Mammary epithelial cell (primary cell): ENCODE data around the gene IFI35.

Experiments
- EZH2 ChIP-seq: IDR thresholded peaks from 2 replicates; pipeline ENCODE4 v1.6.1; 2012; ENCODE audit warnings: low read length, inconsistent platforms, borderline replicate concordance
- TF ChIP-seq, protein P1 (sequence below), 2 donors: IDR thresholded peaks in 1 of 2; conservative IDR thresholded peaks in 1 of 2; 2 replicates each; pipeline ENCODE4 v1.5.1; 2011 to 2012; ENCODE audit warnings: inconsistent platforms in 2 of 2, low read length in 2 of 2, mild to moderate bottlenecking in 2 of 2, control low read depth in 1 of 2, low read depth in 1 of 2; ENCODE audit not compliant: insufficient read depth in 1 of 2; ENCODE audit errors: extremely low read depth in 1 of 2

DNA sequence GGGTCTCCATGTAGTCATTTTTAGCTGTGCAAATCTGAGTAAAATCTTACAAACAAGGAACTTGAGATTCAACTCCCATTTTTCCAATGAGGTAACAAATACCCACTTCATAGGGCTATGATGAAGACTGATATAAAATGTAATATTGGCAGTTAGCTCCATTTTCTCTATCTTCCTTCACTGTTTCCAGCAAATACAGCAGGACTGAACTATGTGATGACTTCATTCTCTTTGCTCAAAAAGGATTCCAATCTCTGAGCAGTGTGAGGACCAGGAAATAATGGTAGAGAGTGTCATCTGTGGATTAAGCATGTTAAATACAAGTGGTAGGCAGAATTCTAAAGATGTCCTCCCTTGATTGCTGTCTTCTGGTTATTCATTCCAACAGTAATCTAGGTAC, 36.7 kb downstream of the IFI35 start:
- TF ChIP-seq, protein P1, sequence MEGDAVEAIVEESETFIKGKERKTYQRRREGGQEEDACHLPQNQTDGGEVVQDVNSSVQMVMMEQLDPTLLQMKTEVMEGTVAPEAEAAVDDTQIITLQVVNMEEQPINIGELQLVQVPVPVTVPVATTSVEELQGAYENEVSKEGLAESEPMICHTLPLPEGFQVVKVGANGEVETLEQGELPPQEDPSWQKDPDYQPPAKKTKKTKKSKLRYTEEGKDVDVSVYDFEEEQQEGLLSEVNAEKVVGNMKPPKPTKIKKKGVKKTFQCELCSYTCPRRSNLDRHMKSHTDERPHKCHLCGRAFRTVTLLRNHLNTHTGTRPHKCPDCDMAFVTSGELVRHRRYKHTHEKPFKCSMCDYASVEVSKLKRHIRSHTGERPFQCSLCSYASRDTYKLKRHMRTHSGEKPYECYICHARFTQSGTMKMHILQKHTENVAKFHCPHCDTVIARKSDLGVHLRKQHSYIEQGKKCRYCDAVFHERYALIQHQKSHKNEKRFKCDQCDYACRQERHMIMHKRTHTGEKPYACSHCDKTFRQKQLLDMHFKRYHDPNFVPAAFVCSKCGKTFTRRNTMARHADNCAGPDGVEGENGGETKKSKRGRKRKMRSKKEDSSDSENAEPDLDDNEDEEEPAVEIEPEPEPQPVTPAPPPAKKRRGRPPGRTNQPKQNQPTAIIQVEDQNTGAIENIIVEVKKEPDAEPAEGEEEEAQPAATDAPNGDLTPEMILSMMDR (conservative IDR thresholded peaks at IDR 0.05 in 1 of 2, IDR thresholded peaks at IDR 0.05 in 1 of 2; ENCODE audit: extremely low read depth in 1 of 2, insufficient read depth in 1 of 2, low read depth in 1 of 2, low read length in 2 of 2), result no peak
- no peak for TF ChIP-seq EZH2
